Vagina (tissue), 2 donors: ENCODE results near the gene PTPRG. TPM values are rescaled to one million over a fixed set of nuclear protein-coding genes. Genes with fewer than 3 reads are reported as not detected.

Experiments
- DNase-seq, 2 donors: peaks; one replicate each; pipeline ENCODE4 v3.0.0-alpha.2; 2017; ENCODE audit errors: extremely low spot score in 2 of 2
- H3K27ac ChIP-seq: fragments of 200-600 bp; sonication (generic); one replicate; pipeline ENCODE4 v1.5.1; 2019
- H3K27me3 ChIP-seq: fragments of 200-600 bp; sonication (generic); one replicate; pipeline ENCODE4 v1.5.1; 2019
- H3K36me3 ChIP-seq, 2 donors: fragments of 200-600 bp; sonication (generic); one replicate each; pipeline ENCODE4 v1.5.1; 2017 to 2019
- H3K4me1 ChIP-seq: fragments of 200-600 bp; sonication (generic); one replicate; pipeline ENCODE4 v1.5.1; 2019
- H3K4me3 ChIP-seq, 2 donors: fragments of 200-600 bp; sonication (generic); 1 replicate in 1 of 2; 2 replicates in 1 of 2; pipeline ENCODE4 v1.5.1; 2016 to 2019
- H3K9me3 ChIP-seq: fragments of 200-600 bp; sonication (generic); one replicate; pipeline ENCODE4 v1.5.1; 2019
- POLR2A ChIP-seq, 2 donors: fragments of 450-650 bp; IDR thresholded peaks; one replicate each; pipeline ENCODE4 v1.6.1; 2017; ENCODE audit warnings: antibody characterized with exemption in 2 of 2, mild to moderate bottlenecking in 2 of 2, moderate library complexity in 2 of 2
- POLR2AphosphoS5 ChIP-seq, 2 donors: sonication (generic); formaldehyde crosslinking; IDR thresholded peaks; one replicate each; pipeline ENCODE4 v1.9.0; 2017; ENCODE audit warnings: antibody characterized with exemption in 2 of 2, mild to moderate bottlenecking in 2 of 2, low read depth in 1 of 2; ENCODE audit not compliant: insufficient read depth in 1 of 2
- intact Hi-C: fragments of 100-400 bp; cut with DNase I; formaldehyde crosslinking; loops from one replicate; pipeline ENCODE4 v1.15.1; 2023
- total RNA-seq: library from RNA; depleted of rRNA; stranded (reverse); fragments of >200 nt; gene quantifications from one replicate; pipeline ENCODE4 v1.2.3, GENCODE V29; 2016
- TF ChIP-seq, protein P1 (sequence below), 3 experiments: fragments of 450-650 bp in 2 of 3; fragments of 200-600 bp in 1 of 3; sonication (generic) in 1 of 3; IDR thresholded peaks; one replicate each; pipeline ENCODE4 v1.5.1; 2017 to 2019; ENCODE audit warnings: antibody characterized with exemption in 3 of 3, mild to moderate bottlenecking in 2 of 3, moderate library complexity in 2 of 3

PTPRG gene
- total RNA-seq, 1 donor from 2014 or later = 47.6 TPM

DNA sequence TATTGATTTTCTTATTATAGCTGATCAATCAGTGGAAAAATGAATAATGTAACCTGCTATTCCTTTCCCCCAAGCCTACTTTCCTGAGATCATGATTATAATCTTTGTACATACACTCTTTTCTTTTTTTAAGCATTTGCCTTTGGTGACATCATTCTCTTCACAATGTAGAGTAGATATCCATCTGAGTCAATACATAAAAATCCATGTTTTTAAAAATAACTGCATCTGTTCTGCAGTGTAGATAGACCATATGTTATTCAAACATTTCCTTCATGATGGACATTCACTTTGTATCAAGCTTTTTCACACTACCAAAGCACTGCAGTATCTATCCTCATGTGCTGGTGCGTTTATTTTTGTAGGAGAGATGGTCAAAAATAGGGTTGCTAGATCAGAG is 211.1 kb downstream of the PTPRG start:
- TF ChIP-seq POLR2A (IDR thresholded peaks at IDR 0.05) (no peak), POLR2AphosphoS5 (IDR thresholded peaks at IDR 0.05; ENCODE audit: insufficient read depth in 1 of 2, low read depth in 1 of 2) (no peak)
- TF ChIP-seq, protein P1, sequence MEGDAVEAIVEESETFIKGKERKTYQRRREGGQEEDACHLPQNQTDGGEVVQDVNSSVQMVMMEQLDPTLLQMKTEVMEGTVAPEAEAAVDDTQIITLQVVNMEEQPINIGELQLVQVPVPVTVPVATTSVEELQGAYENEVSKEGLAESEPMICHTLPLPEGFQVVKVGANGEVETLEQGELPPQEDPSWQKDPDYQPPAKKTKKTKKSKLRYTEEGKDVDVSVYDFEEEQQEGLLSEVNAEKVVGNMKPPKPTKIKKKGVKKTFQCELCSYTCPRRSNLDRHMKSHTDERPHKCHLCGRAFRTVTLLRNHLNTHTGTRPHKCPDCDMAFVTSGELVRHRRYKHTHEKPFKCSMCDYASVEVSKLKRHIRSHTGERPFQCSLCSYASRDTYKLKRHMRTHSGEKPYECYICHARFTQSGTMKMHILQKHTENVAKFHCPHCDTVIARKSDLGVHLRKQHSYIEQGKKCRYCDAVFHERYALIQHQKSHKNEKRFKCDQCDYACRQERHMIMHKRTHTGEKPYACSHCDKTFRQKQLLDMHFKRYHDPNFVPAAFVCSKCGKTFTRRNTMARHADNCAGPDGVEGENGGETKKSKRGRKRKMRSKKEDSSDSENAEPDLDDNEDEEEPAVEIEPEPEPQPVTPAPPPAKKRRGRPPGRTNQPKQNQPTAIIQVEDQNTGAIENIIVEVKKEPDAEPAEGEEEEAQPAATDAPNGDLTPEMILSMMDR (IDR thresholded peaks at IDR 0.05) = no peak
- intact Hi-C loops = no loop called here
- DNase-seq = no peak
- Histone ChIP-seq H3K27ac (no peak overlapping the region), H3K36me3 (no peaks in the 10 kb centered on the region), H3K4me1 (peaks cover 23% of the 10 kb centered on the region), H3K27me3 (no peaks in the 10 kb centered on the region), H3K9me3 (no peaks in the 10 kb centered on the region), H3K4me3 (no peak overlapping the region)

DNA sequence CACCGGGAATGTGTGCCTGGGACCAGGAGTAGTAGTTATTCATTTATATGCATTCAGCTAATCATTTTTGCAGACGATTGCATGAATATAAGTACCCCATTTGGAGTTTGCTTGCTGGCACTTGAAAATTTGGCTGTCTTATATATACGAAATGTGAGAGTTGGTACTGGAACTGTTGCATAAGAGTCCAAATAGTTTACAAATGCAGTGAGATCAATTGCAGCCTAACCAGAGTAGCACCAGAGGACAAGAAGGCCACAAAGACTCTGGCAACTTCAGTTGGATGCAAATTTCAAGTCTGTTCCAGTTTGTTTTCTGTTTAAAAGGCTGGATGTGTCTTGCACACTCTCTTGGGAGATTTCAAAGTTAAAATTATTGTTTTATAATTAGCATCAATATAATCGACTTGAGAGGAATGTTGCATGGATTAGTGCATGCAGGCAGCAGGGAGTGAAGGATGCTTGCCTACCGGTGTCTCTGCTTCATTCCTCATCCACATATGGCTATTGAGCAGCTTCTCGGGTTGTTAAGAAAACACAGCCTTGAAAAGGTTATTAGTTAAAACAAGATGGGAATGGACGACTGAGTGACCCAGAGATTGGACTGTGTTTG is 213.0 kb downstream of the PTPRG start:
- Histone ChIP-seq H3K9me3 (no peaks in the 10 kb centered on the region), H3K4me3 (no peak overlapping the region), H3K4me1 (peaks cover 24% of the 10 kb centered on the region), H3K27me3 (no peaks in the 10 kb centered on the region), H3K36me3 (no peaks in the 10 kb centered on the region), H3K27ac (no peak overlapping the region)
- intact Hi-C loops = no loop called here
- DNase-seq = no peak
- no peak for TF ChIP-seq POLR2A (IDR thresholded peaks at IDR 0.05)
- no peak for TF ChIP-seq POLR2AphosphoS5 (IDR thresholded peaks at IDR 0.05; ENCODE audit: insufficient read depth in 1 of 2, low read depth in 1 of 2)

DNA sequence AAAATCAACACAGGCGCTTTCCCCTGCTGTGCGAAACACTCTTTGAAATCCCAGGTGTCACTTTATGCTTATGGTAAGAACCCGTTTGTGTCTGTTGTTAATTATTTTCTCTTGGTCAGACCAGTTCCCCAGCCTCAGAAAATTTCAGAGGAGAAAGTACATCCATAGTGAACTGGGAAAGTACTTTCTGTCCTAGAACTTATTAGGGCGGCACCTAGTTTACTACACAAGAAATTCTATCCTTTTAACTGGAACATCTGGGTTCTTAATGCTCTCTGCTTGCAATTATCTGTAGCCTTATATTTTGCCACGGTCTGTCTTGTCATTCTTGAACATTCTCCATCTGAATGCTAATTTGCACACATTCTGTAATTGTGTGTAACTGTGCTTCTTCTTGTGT is 215.0 kb downstream of the PTPRG start:
- TF ChIP-seq POLR2A (IDR thresholded peaks at IDR 0.05) (no peak), POLR2AphosphoS5 (IDR thresholded peaks at IDR 0.05; ENCODE audit: insufficient read depth in 1 of 2, low read depth in 1 of 2) (no peak)
- TF ChIP-seq, protein P1 (IDR thresholded peaks at IDR 0.05) = no peak
- DNase-seq = no peak

DNA sequence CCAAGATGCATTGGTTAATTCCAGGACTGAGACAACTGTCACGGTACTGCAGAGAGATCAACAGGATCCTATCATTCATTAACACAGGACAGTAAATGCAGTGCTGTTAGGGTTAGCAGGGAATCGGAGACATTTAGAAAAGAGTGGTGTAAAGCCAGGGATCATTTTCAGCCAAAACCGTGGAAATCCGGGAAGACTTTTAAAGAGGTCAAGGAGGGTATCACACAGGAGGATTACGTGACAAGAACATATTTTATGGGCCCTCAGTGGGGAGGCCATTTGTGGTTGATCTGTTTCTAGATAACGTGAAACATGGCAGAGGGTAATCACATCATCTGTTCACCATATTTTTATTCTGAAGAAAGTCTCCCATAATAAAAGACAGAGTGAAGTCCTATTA is 216.1 kb downstream of the PTPRG start:
- no peak for TF ChIP-seq POLR2A (IDR thresholded peaks at IDR 0.05)
- no peak for TF ChIP-seq POLR2AphosphoS5 (IDR thresholded peaks at IDR 0.05; ENCODE audit: insufficient read depth in 1 of 2, low read depth in 1 of 2)
- TF ChIP-seq, protein P1 (IDR thresholded peaks at IDR 0.05) = no peak
- H3K27ac ChIP-seq = no peak overlapping the region
- no peak for DNase-seq
- peaks cover 36% of the 10 kb centered on the region for H3K4me1 ChIP-seq
- H3K36me3 ChIP-seq = no peaks in the 10 kb centered on the region
- intact Hi-C loops = no loop called here
- H3K9me3 ChIP-seq = no peaks in the 10 kb centered on the region
- H3K27me3 ChIP-seq = no peaks in the 10 kb centered on the region
- no peak overlapping the region for H3K4me3 ChIP-seq

More for the DNA sequence above, 215.0 kb downstream of the PTPRG start:
- H3K9me3 ChIP-seq = no peaks in the 10 kb centered on the region
- no peak overlapping the region for H3K4me3 ChIP-seq
- no peak overlapping the region for H3K27ac ChIP-seq
- intact Hi-C loops = no loop called here
- H3K27me3 ChIP-seq = no peaks in the 10 kb centered on the region
- no peaks in the 10 kb centered on the region for H3K36me3 ChIP-seq
- H3K4me1 ChIP-seq = peaks cover 36% of the 10 kb centered on the region

DNA sequence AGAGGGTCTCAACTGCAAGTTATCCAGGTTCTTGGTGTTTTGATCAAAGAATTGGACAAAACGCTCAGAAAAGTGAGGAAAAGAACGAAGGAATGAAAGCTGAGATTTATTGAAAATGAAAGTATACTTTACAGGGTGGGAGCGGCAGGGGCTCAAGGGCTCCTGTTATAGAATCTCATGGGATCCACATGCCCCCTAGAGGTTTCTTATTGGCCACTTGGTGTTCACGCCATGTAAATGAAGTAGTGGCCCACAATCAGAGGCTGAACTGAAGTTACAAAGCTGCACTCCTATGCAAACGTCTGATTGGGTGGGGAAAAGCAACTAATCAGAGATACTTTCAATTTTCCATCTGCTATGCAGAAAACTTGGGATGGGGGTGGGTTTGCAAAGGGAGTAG is 216.7 kb downstream of the PTPRG start:
- Histone ChIP-seq H3K27ac (no peak overlapping the region), H3K36me3 (no peaks in the 10 kb centered on the region), H3K27me3 (no peaks in the 10 kb centered on the region), H3K9me3 (no peaks in the 10 kb centered on the region), H3K4me1 (peaks cover 36% of the 10 kb centered on the region), H3K4me3 (no peak overlapping the region)
- TF ChIP-seq, protein P1 (IDR thresholded peaks at IDR 0.05) = no peak
- TF ChIP-seq POLR2AphosphoS5 (IDR thresholded peaks at IDR 0.05; ENCODE audit: insufficient read depth in 1 of 2, low read depth in 1 of 2) (no peak), POLR2A (IDR thresholded peaks at IDR 0.05) (no peak)
- intact Hi-C loops = no loop called here
- DNase-seq = no peak
